Measurements from ENCODE around the gene AP4B1.
"Not testable (repeated sequence)": the region's sequence is repeated elsewhere in the genome, so short reads cannot be mapped to it uniquely, and the experiment has no call there.

The AP4B1 gene

GRCh38 chr1:113948151-113948550, 43.6 kb upstream of the AP4B1 start:
- H3K4me2 ChIP-seq (ENCODE audit: insufficient read depth, low read length, poor library complexity, severe bottlenecking); DNase-seq (ENCODE audit: low spot score); H2BK15ac ChIP-seq (ENCODE audit: low read length); H2AFZ ChIP-seq (ENCODE audit: low read length); H3K14ac ChIP-seq (ENCODE audit: low read length); H3K9ac ChIP-seq (ENCODE audit: low read depth, low read length, poor library complexity); H3K27me3 ChIP-seq (ENCODE audit: control insufficient read depth in 3 of 3, insufficient read depth in 3 of 3, low read depth in 1 of 3, low read length in 3 of 3); H3K27ac ChIP-seq (replicated peaks; ENCODE audit: low read length); H3K4me3 ChIP-seq (ENCODE audit: low read length in 2 of 2); H3K23ac ChIP-seq (ENCODE audit: low read depth, low read length, poor library complexity); H4K91ac ChIP-seq (ENCODE audit: low read depth, low read length, poor library complexity); H4K8ac ChIP-seq (ENCODE audit: low read depth, low read length); H3K4ac ChIP-seq (ENCODE audit: low read length); H3K4me1 ChIP-seq (ENCODE audit: control insufficient read depth in 2 of 2, insufficient read depth in 1 of 2, low read depth in 1 of 2, low read length in 2 of 2); H2BK120ac ChIP-seq (ENCODE audit: low read depth, low read length); H3K18ac ChIP-seq (ENCODE audit: low read length); H3K79me1 ChIP-seq (ENCODE audit: low read depth, low read length); H2AK5ac ChIP-seq (ENCODE audit: low read depth, low read length); H2BK5ac ChIP-seq (ENCODE audit: low read length); H2BK12ac ChIP-seq (ENCODE audit: low read length): not testable (repeated sequence)
- no CpG with 5 or more reads among the region's 4 CpGs for WGBS, 2 donors (ENCODE audit: extremely low coverage in 2 of 2, insufficient read length in 2 of 2, insufficient replicate concordance in 1 of 2)
- Histone ChIP-seq H3K9me3 (replicated peaks in 1 of 2; ENCODE audit: control insufficient read depth in 2 of 2, insufficient read depth in 1 of 2, low read depth in 1 of 2, low read length in 2 of 2) (peaks cover 0 to 17% of the 10 kb centered on the region in 2 donors), H3K36me3 (replicated peaks in 1 of 2; ENCODE audit: control insufficient read depth in 2 of 2, insufficient read depth in 2 of 2, low read length in 2 of 2) (peaks cover 1 to 22% of the 10 kb centered on the region in 2 donors)

GRCh38 chr1:113947388-113948107, 42.9 kb upstream of the AP4B1 start:
- H3K23ac ChIP-seq (ENCODE audit: low read depth, low read length, poor library complexity): no peak overlapping the region
- no peak overlapping the region for H3K9ac ChIP-seq (ENCODE audit: low read depth, low read length, poor library complexity)
- H2BK15ac ChIP-seq (ENCODE audit: low read length): no peak overlapping the region
- no peak overlapping the region for H3K14ac ChIP-seq (ENCODE audit: low read length)
- H3K4me2 ChIP-seq (ENCODE audit: insufficient read depth, low read length, poor library complexity, severe bottlenecking): no peak overlapping the region
- peaks cover 1 to 26% of the 10 kb centered on the region in 2 donors for H3K36me3 ChIP-seq (replicated peaks in 1 of 2; ENCODE audit: control insufficient read depth in 2 of 2, insufficient read depth in 2 of 2, low read length in 2 of 2)
- H3K79me1 ChIP-seq (ENCODE audit: low read depth, low read length): peaks cover 3% of the 10 kb centered on the region
- no peak overlapping the region for H2BK120ac ChIP-seq (ENCODE audit: low read depth, low read length)
- no peak for DNase-seq (ENCODE audit: low spot score)
- H3K4me3 ChIP-seq (ENCODE audit: low read length in 2 of 2): no peak overlapping the region
- no peak overlapping the region for H3K4ac ChIP-seq (ENCODE audit: low read length)
- H2BK12ac ChIP-seq (ENCODE audit: low read length): no peak overlapping the region
- H3K27me3 ChIP-seq (ENCODE audit: control insufficient read depth in 3 of 3, insufficient read depth in 3 of 3, low read depth in 1 of 3, low read length in 3 of 3): no peaks in the 10 kb centered on the region
- no peak overlapping the region for H4K91ac ChIP-seq (ENCODE audit: low read depth, low read length, poor library complexity)
- H2BK5ac ChIP-seq (ENCODE audit: low read length): no peak overlapping the region
- H3K18ac ChIP-seq (ENCODE audit: low read length): no peak overlapping the region
- no peak overlapping the region for H2AK5ac ChIP-seq (ENCODE audit: low read depth, low read length)
- H4K8ac ChIP-seq (ENCODE audit: low read depth, low read length): no peak overlapping the region
- H3K27ac ChIP-seq (replicated peaks; ENCODE audit: low read length): no peak overlapping the region
- WGBS, 2 donors (ENCODE audit: extremely low coverage in 2 of 2, insufficient read length in 2 of 2, insufficient replicate concordance in 1 of 2): no CpG with 5 or more reads among the region's 3 CpGs
- no peak overlapping the region for H2AFZ ChIP-seq (ENCODE audit: low read length)
- H3K4me1 ChIP-seq (ENCODE audit: control insufficient read depth in 2 of 2, insufficient read depth in 1 of 2, low read depth in 1 of 2, low read length in 2 of 2): no peaks in the 10 kb centered on the region
- H3K9me3 ChIP-seq (replicated peaks in 1 of 2; ENCODE audit: control insufficient read depth in 2 of 2, insufficient read depth in 1 of 2, low read depth in 1 of 2, low read length in 2 of 2): peaks cover 0 to 19% of the 10 kb centered on the region in 2 donors

GRCh38 chr1:113946678-113947387, 42.2 kb upstream of the AP4B1 start:
- H3K9ac ChIP-seq (ENCODE audit: low read depth, low read length, poor library complexity): no peak overlapping the region
- no peaks in the 10 kb centered on the region for H3K27me3 ChIP-seq (ENCODE audit: control insufficient read depth in 3 of 3, insufficient read depth in 3 of 3, low read depth in 1 of 3, low read length in 3 of 3)
- H3K79me1 ChIP-seq (ENCODE audit: low read depth, low read length): peaks cover 3% of the 10 kb centered on the region
- H4K91ac ChIP-seq (ENCODE audit: low read depth, low read length, poor library complexity): no peak overlapping the region
- WGBS, 2 donors (ENCODE audit: extremely low coverage in 2 of 2, insufficient read length in 2 of 2, insufficient replicate concordance in 1 of 2): no CpG with 5 or more reads among the region's 3 CpGs
- H3K4ac ChIP-seq (ENCODE audit: low read length): no peak overlapping the region
- no peak overlapping the region for H2BK15ac ChIP-seq (ENCODE audit: low read length)
- no peak overlapping the region for H4K8ac ChIP-seq (ENCODE audit: low read depth, low read length)
- H2BK120ac ChIP-seq (ENCODE audit: low read depth, low read length): no peak overlapping the region
- no peak overlapping the region for H2AFZ ChIP-seq (ENCODE audit: low read length)
- H3K36me3 ChIP-seq (replicated peaks in 1 of 2; ENCODE audit: control insufficient read depth in 2 of 2, insufficient read depth in 2 of 2, low read length in 2 of 2): peaks cover 1 to 33% of the 10 kb centered on the region in 2 donors
- no peak for DNase-seq (ENCODE audit: low spot score)
- H2AK5ac ChIP-seq (ENCODE audit: low read depth, low read length): no peak overlapping the region
- no peak overlapping the region for H3K23ac ChIP-seq (ENCODE audit: low read depth, low read length, poor library complexity)
- H3K4me1 ChIP-seq (ENCODE audit: control insufficient read depth in 2 of 2, insufficient read depth in 1 of 2, low read depth in 1 of 2, low read length in 2 of 2): no peaks in the 10 kb centered on the region
- H2BK5ac ChIP-seq (ENCODE audit: low read length): no peak overlapping the region
- peaks cover 0 to 19% of the 10 kb centered on the region in 2 donors for H3K9me3 ChIP-seq (replicated peaks in 1 of 2; ENCODE audit: control insufficient read depth in 2 of 2, insufficient read depth in 1 of 2, low read depth in 1 of 2, low read length in 2 of 2)
- H3K14ac ChIP-seq (ENCODE audit: low read length): no peak overlapping the region
- no peak overlapping the region for H3K27ac ChIP-seq (replicated peaks; ENCODE audit: low read length)
- H2BK12ac ChIP-seq (ENCODE audit: low read length): no peak overlapping the region
- H3K18ac ChIP-seq (ENCODE audit: low read length): no peak overlapping the region
- H3K4me2 ChIP-seq (ENCODE audit: insufficient read depth, low read length, poor library complexity, severe bottlenecking): no peak overlapping the region
- no peak overlapping the region for H3K4me3 ChIP-seq (ENCODE audit: low read length in 2 of 2)

- Histone ChIP-seq H3K4me2 (ENCODE audit: insufficient read depth, low read length, poor library complexity, severe bottlenecking) (no peak overlapping the region), H3K27me3 (ENCODE audit: control insufficient read depth in 3 of 3, insufficient read depth in 3 of 3, low read depth in 1 of 3, low read length in 3 of 3) (no peaks in the 10 kb centered on the region), H2AK5ac (ENCODE audit: low read depth, low read length) (no peak overlapping the region), H3K79me1 (ENCODE audit: low read depth, low read length) (peaks cover 3% of the 10 kb centered on the region), H2BK12ac (ENCODE audit: low read length) (no peak overlapping the region), H2AFZ (ENCODE audit: low read length) (no peak overlapping the region), H3K4ac (ENCODE audit: low read length) (no peak overlapping the region), H2BK15ac (ENCODE audit: low read length) (no peak overlapping the region), H3K14ac (ENCODE audit: low read length) (no peak overlapping the region), H3K36me3 (replicated peaks in 1 of 2; ENCODE audit: control insufficient read depth in 2 of 2, insufficient read depth in 2 of 2, low read length in 2 of 2) (peaks cover 3 to 37% of the 10 kb centered on the region in 2 donors), H3K27ac (replicated peaks; ENCODE audit: low read length) (no peak overlapping the region), H3K18ac (ENCODE audit: low read length) (no peak overlapping the region), H4K91ac (ENCODE audit: low read depth, low read length, poor library complexity) (no peak overlapping the region), H3K9ac (ENCODE audit: low read depth, low read length, poor library complexity) (no peak overlapping the region), H3K4me1 (ENCODE audit: control insufficient read depth in 2 of 2, insufficient read depth in 1 of 2, low read depth in 1 of 2, low read length in 2 of 2) (no peaks in the 10 kb centered on the region), H4K8ac (ENCODE audit: low read depth, low read length) (no peak overlapping the region), H3K23ac (ENCODE audit: low read depth, low read length, poor library complexity) (no peak overlapping the region), H2BK120ac (ENCODE audit: low read depth, low read length) (no peak overlapping the region), H3K9me3 (replicated peaks in 1 of 2; ENCODE audit: control insufficient read depth in 2 of 2, insufficient read depth in 1 of 2, low read depth in 1 of 2, low read length in 2 of 2) (peaks cover 0 to 19% of the 10 kb centered on the region in 2 donors), H2BK5ac (ENCODE audit: low read length) (no peak overlapping the region), H3K4me3 (ENCODE audit: low read length in 2 of 2) (no peak overlapping the region)
- WGBS, 2 donors (ENCODE audit: extremely low coverage in 2 of 2, insufficient read length in 2 of 2, insufficient replicate concordance in 1 of 2): no CpG with 5 or more reads among the region's 1 CpG
- no peak for DNase-seq (ENCODE audit: low spot score)
Measured at GRCh38 chr1:113946112-113946511, 41.5 kb upstream of the AP4B1 start.

Data from neuronal stem cell (in vitro differentiated cells).